Endothelial cell of umbilical vein (primary cell): ENCODE measurements around the gene MESP1.

Experiments
- EZH2 ChIP-seq: IDR thresholded peaks from 2 replicates; pipeline ENCODE4 v1.6.1; 2012; ENCODE audit warnings: borderline replicate concordance, low read depth, mild to moderate bottlenecking, moderate library complexity, low read length, inconsistent platforms; ENCODE audit not compliant: severe bottlenecking
- JUN ChIP-seq: IDR thresholded peaks from 2 replicates; pipeline ENCODE4 v1.6.1; 2011; ENCODE audit warnings: borderline replicate concordance, low read depth; ENCODE audit not compliant: insufficient read length, insufficient read depth
- MYC ChIP-seq: IDR thresholded peaks from one replicate; pipeline ENCODE4 v1.6.1; 2011; ENCODE audit warnings: mild to moderate bottlenecking, low read depth, low read length
- POLR2A ChIP-seq: IDR thresholded peaks from 2 replicates; pipeline ENCODE4 v1.6.1; 2012; ENCODE audit warnings: low read depth, mild to moderate bottlenecking, control low read depth, low read length
- POLR2AphosphoS5 ChIP-seq: IDR thresholded peaks from 2 replicates; pipeline ENCODE4 v1.6.1; 2012; ENCODE audit warnings: low read depth, mild to moderate bottlenecking, control low read depth, low read length, moderate library complexity; ENCODE audit not compliant: insufficient read depth
- TF ChIP-seq, protein P1 (sequence below), 2 donors: IDR thresholded peaks; 1 replicate in 1 of 2; 2 replicates in 1 of 2; pipeline ENCODE4 v1.5.1; 2011; ENCODE audit warnings: low read length in 2 of 2, mild to moderate bottlenecking in 2 of 2, moderate library complexity in 2 of 2, control low read depth in 1 of 2, inconsistent platforms in 1 of 2, low read depth in 1 of 2; ENCODE audit not compliant: insufficient read depth in 1 of 2; ENCODE audit errors: extremely low read depth in 1 of 2

DNA sequence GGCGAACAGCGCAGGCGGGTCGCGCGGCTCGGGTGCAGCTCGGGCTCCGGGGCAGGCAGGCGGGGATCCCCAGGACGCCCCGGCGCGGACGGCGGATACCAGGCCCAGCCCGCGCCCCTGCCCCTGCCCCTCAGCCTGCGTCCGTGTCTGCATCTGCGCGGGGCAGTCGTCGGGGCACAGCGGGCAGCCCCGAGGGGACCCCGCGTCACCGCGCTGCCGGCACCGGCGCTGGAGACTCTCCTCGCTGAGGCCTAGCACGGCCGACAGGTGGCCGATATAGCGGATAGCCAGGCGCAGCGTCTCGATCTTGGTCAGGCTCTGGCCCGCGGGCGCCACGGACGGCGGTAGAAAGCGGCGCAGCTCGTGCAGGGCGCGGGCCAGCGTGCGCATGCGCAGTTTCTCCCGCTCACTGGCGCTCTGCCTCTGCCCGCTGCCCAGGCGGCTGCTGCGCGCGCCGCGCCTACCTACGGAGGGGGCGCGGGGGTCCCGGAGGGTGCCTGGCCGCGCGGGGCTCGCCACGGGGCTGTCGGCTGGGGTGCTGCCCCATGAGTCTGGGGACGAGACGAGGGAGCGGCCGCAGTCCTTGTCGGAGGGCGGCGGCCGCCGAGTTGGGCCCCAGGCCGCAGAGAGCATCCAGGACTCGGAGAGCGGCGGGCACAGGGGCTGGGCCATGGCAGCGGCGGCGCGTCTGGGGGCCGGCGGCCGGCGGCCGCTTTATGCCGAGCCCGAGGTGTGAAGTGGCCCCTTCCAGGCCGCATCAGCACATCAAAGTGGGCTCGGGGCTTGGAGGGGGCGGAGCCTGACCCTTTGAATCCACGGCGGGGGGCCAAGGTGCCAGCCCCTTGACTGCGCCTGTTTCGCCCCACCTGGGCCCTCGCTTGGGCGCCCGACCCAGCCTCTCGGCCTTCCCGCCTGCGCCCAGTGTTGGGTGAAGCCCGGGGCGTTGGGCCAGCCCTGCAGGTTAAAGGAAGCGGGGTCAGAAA is at the start of gene MESP1:
- TF ChIP-seq, protein P1, sequence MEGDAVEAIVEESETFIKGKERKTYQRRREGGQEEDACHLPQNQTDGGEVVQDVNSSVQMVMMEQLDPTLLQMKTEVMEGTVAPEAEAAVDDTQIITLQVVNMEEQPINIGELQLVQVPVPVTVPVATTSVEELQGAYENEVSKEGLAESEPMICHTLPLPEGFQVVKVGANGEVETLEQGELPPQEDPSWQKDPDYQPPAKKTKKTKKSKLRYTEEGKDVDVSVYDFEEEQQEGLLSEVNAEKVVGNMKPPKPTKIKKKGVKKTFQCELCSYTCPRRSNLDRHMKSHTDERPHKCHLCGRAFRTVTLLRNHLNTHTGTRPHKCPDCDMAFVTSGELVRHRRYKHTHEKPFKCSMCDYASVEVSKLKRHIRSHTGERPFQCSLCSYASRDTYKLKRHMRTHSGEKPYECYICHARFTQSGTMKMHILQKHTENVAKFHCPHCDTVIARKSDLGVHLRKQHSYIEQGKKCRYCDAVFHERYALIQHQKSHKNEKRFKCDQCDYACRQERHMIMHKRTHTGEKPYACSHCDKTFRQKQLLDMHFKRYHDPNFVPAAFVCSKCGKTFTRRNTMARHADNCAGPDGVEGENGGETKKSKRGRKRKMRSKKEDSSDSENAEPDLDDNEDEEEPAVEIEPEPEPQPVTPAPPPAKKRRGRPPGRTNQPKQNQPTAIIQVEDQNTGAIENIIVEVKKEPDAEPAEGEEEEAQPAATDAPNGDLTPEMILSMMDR (IDR thresholded peaks at IDR 0.05; ENCODE audit: extremely low read depth in 1 of 2, insufficient read depth in 1 of 2, low read depth in 1 of 2, low read length in 2 of 2) = peak; percentile 66 to 90
- TF ChIP-seq MYC = no peak
- TF ChIP-seq POLR2A = peak; percentile 42
- TF ChIP-seq POLR2AphosphoS5 = peak; percentile 74
- no peak for TF ChIP-seq EZH2
- no peak for TF ChIP-seq JUN
